ENCODE data around the gene OR1C1.
"Not testable (repeated sequence)": the region's sequence is repeated elsewhere in the genome, so short reads cannot be mapped to it uniquely, and the experiment has no call there.

Gene OR1C1

GRCh38 chr1:247721222-247721621, 39.1 kb downstream of the OR1C1 start:
- Histone ChIP-seq H3K4me1 (ENCODE audit: control insufficient read depth, low read depth, low read length) (no peaks in the 10 kb centered on the region), H3K79me1 (ENCODE audit: low read length) (no peaks in the 10 kb centered on the region), H3K4me3 (ENCODE audit: low read length) (no peak overlapping the region), H2BK120ac (ENCODE audit: low read depth, low read length) (no peak overlapping the region), H2AK5ac (ENCODE audit: low read length) (no peak overlapping the region), H3K23ac (ENCODE audit: low read length) (no peak overlapping the region), H3K18ac (ENCODE audit: low read length) (no peak overlapping the region), H3K79me2 (ENCODE audit: control insufficient read depth, insufficient read depth, low read length) (no peaks in the 10 kb centered on the region), H4K5ac (ENCODE audit: low read length) (no peak overlapping the region), H4K8ac (ENCODE audit: low read depth, low read length) (no peak overlapping the region), H3K27ac (ENCODE audit: low read depth, low read length) (no peak overlapping the region), H3K56ac (ENCODE audit: low read length) (no peak overlapping the region), H3K4me2 (ENCODE audit: low read length) (no peak overlapping the region), H3K27me3 (ENCODE audit: insufficient read depth, low read length, poor library complexity) (no peaks in the 10 kb centered on the region), H3K4ac (ENCODE audit: low read depth, low read length) (no peak overlapping the region), H2BK15ac (replicated peaks; ENCODE audit: low read depth) (no peak overlapping the region), H2BK5ac (ENCODE audit: low read length) (no peak overlapping the region), H3K36me3 (ENCODE audit: control insufficient read depth, insufficient read depth, low read length) (no peaks in the 10 kb centered on the region), H3K9ac (ENCODE audit: low read length) (no peak overlapping the region)
- WGBS (ENCODE audit: extremely low coverage, insufficient coverage, low lambda C conversion rate): no CpG with 5 or more reads among the region's 4 CpGs
- DNase-seq: no peak

GRCh38 chr1:247716546-247716945, 43.8 kb downstream of the OR1C1 start, which contains the start of gene OR6F1:
Gene OR6F1, minus strand, starts transcription at chr1:247716646. Its CDS starts 3,891 bp downstream, at chr1:247712755.
- no peaks in the 10 kb centered on the region for H3K79me1 ChIP-seq (ENCODE audit: low read length)
- no peak within 1 kb of the TSS for H2AK5ac ChIP-seq (ENCODE audit: low read length)
- no peak within 1 kb of the TSS for H3K23ac ChIP-seq (ENCODE audit: low read length)
- H3K27ac ChIP-seq (ENCODE audit: low read depth, low read length): no peak within 1 kb of the TSS
- H3K27me3 ChIP-seq (ENCODE audit: insufficient read depth, low read length, poor library complexity): no peaks in the 10 kb centered on the region
- H3K9ac ChIP-seq (ENCODE audit: low read length): no peak within 1 kb of the TSS
- no peak within 1 kb of the TSS for H3K4me3 ChIP-seq (ENCODE audit: low read length)
- H2BK5ac ChIP-seq (ENCODE audit: low read length): no peak within 1 kb of the TSS
- no peak within 1 kb of the TSS for H3K4ac ChIP-seq (ENCODE audit: low read depth, low read length)
- no peak within 1 kb of the TSS for H3K18ac ChIP-seq (ENCODE audit: low read length)
- no peak within 1 kb of the TSS for H2BK120ac ChIP-seq (ENCODE audit: low read depth, low read length)
- H3K56ac ChIP-seq (ENCODE audit: low read length): no peak within 1 kb of the TSS
- H3K4me2 ChIP-seq (ENCODE audit: low read length): no peak within 1 kb of the TSS
- H4K8ac ChIP-seq (ENCODE audit: low read depth, low read length): no peak within 1 kb of the TSS
- no peaks in the 10 kb centered on the region for H3K79me2 ChIP-seq (ENCODE audit: control insufficient read depth, insufficient read depth, low read length)
- H3K36me3 ChIP-seq (ENCODE audit: control insufficient read depth, insufficient read depth, low read length): no peaks in the 10 kb centered on the region
- no peak within 1 kb of the TSS for H4K5ac ChIP-seq (ENCODE audit: low read length)
- H2BK15ac ChIP-seq (replicated peaks; ENCODE audit: low read depth): no peak within 1 kb of the TSS
- no CpG with 5 or more reads among the region's 3 CpGs for WGBS (ENCODE audit: extremely low coverage, insufficient coverage, low lambda C conversion rate)
- H3K4me1 ChIP-seq (ENCODE audit: control insufficient read depth, low read depth, low read length): no peaks in the 10 kb centered on the region
- DNase-seq: no peak

- Histone ChIP-seq H3K4me3 (ENCODE audit: low read length) (no peak overlapping the region), H3K27me3 (ENCODE audit: insufficient read depth, low read length, poor library complexity) (no peaks in the 10 kb centered on the region), H3K4me2 (ENCODE audit: low read length) (no peak overlapping the region), H2AK5ac (ENCODE audit: low read length) (no peak overlapping the region), H3K36me3 (ENCODE audit: control insufficient read depth, insufficient read depth, low read length) (no peaks in the 10 kb centered on the region), H3K79me1 (ENCODE audit: low read length) (no peaks in the 10 kb centered on the region), H3K79me2 (ENCODE audit: control insufficient read depth, insufficient read depth, low read length) (no peaks in the 10 kb centered on the region), H4K5ac (ENCODE audit: low read length) (no peak overlapping the region), H3K4ac (ENCODE audit: low read depth, low read length) (no peak overlapping the region), H3K9ac (ENCODE audit: low read length) (no peak overlapping the region), H3K4me1 (ENCODE audit: control insufficient read depth, low read depth, low read length) (no peaks in the 10 kb centered on the region), H3K23ac (ENCODE audit: low read length) (no peak overlapping the region), H3K56ac (ENCODE audit: low read length) (no peak overlapping the region), H4K8ac (ENCODE audit: low read depth, low read length) (no peak overlapping the region), H3K18ac (ENCODE audit: low read length) (no peak overlapping the region), H2BK5ac (ENCODE audit: low read length) (no peak overlapping the region), H3K27ac (ENCODE audit: low read depth, low read length) (no peak overlapping the region), H2BK120ac (ENCODE audit: low read depth, low read length) (no peak overlapping the region), H2BK15ac (replicated peaks; ENCODE audit: low read depth) (no peak overlapping the region)
- DNase-seq: no peak
- no CpG with 5 or more reads among the region's 7 CpGs for WGBS (ENCODE audit: extremely low coverage, insufficient coverage, low lambda C conversion rate)
Measured at GRCh38 chr1:247713753-247714152, 46.6 kb downstream of the OR1C1 start.

GRCh38 chr1:247710681-247711080, 49.7 kb downstream of the OR1C1 start:
- H3K27ac ChIP-seq (ENCODE audit: low read depth, low read length); H4K5ac ChIP-seq (ENCODE audit: low read length); H3K23ac ChIP-seq (ENCODE audit: low read length); H3K4me1 ChIP-seq (ENCODE audit: control insufficient read depth, low read depth, low read length); H4K8ac ChIP-seq (ENCODE audit: low read depth, low read length); H3K79me2 ChIP-seq (ENCODE audit: control insufficient read depth, insufficient read depth, low read length); H3K4me3 ChIP-seq (ENCODE audit: low read length); H3K18ac ChIP-seq (ENCODE audit: low read length); H3K27me3 ChIP-seq (ENCODE audit: insufficient read depth, low read length, poor library complexity); H2BK15ac ChIP-seq (replicated peaks; ENCODE audit: low read depth); H3K36me3 ChIP-seq (ENCODE audit: control insufficient read depth, insufficient read depth, low read length); DNase-seq; H3K56ac ChIP-seq (ENCODE audit: low read length); H3K9ac ChIP-seq (ENCODE audit: low read length); H3K4ac ChIP-seq (ENCODE audit: low read depth, low read length); H2AK5ac ChIP-seq (ENCODE audit: low read length); H2BK5ac ChIP-seq (ENCODE audit: low read length); H3K79me1 ChIP-seq (ENCODE audit: low read length); H3K4me2 ChIP-seq (ENCODE audit: low read length); H2BK120ac ChIP-seq (ENCODE audit: low read depth, low read length): not testable (repeated sequence)
- WGBS (ENCODE audit: extremely low coverage, insufficient coverage, low lambda C conversion rate): no CpG with 5 or more reads among the region's 8 CpGs
